ENCODE data around the gene WDR76. TPM values are rescaled to one million over a fixed set of nuclear protein-coding genes. Genes with fewer than 3 reads are reported as not detected.
"Not testable (repeated sequence)": the region's sequence is repeated elsewhere in the genome, so short reads cannot be mapped to it uniquely, and the experiment has no call there.

The WDR76 gene
- total RNA-seq, 1 donor from 2014 or later = 0.73 TPM

DNA sequence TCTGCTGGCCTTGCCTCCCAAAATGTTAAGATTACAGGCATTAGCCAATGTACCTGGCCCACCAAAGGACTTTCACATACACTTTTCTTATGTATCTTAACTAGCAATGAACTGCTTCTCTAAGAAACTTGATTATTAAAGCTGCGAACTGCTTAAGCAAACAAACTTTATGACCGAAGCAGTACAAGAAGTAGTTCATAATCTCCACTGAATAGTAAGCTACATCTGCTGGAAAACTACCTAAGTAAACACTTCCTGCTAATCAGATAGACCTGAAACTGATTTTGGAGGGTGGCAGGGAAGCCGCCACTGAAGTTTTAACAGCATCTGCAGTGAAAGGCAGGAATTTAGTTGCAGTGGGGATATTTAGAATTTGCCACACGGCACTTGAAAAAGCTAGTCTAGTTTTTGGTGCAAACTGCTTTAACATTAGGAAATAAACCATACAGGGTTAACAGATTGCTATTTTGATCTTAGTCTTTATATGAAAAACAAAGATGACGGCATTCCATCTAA, 18.3 kb upstream of the WDR76 start:
- Mint-ChIP-seq H3K27ac (ENCODE audit: unreplicated experiment) (no peak overlapping the region), H3K4me1 (ENCODE audit: low read depth, unreplicated experiment) (peaks cover 2% of the 10 kb centered on the region), H3K27me3 (ENCODE audit: low read depth, unreplicated experiment) (no peaks in the 10 kb centered on the region), H3K9me3 (ENCODE audit: unreplicated experiment) (no peaks in the 10 kb centered on the region), H3K4me3 (ENCODE audit: unreplicated experiment) (no peak overlapping the region), H3K36me3 (ENCODE audit: low read depth, unreplicated experiment) (peaks cover 19% of the 10 kb centered on the region)
- Histone ChIP-seq H3K36me3 (ENCODE audit: insufficient read depth, low read length) (peaks cover 58% of the 10 kb centered on the region), H2AFZ (ENCODE audit: low read depth, low read length) (no peak overlapping the region), H3K4me2 (ENCODE audit: low read length) (no peak overlapping the region), H3K4me3 (ENCODE audit: insufficient read depth, low read depth, low read length) (no peak overlapping the region), H3K9me3 (ENCODE audit: insufficient read depth, low read depth, low read length) (no peaks in the 10 kb centered on the region), H3K27ac (ENCODE audit: low read depth, low read length) (no peak overlapping the region), H3K79me2 (ENCODE audit: insufficient read depth, low read length) (no peaks in the 10 kb centered on the region), H3K27me3 (ENCODE audit: insufficient read depth, low read length) (no peaks in the 10 kb centered on the region), H3K9ac (ENCODE audit: low read length) (no peak overlapping the region), H4K20me1 (ENCODE audit: insufficient read depth, low read length) (no peaks in the 10 kb centered on the region), H3K4me1 (ENCODE audit: insufficient read depth, low read length) (no peaks in the 10 kb centered on the region)
- TF ChIP-seq, protein P1, sequence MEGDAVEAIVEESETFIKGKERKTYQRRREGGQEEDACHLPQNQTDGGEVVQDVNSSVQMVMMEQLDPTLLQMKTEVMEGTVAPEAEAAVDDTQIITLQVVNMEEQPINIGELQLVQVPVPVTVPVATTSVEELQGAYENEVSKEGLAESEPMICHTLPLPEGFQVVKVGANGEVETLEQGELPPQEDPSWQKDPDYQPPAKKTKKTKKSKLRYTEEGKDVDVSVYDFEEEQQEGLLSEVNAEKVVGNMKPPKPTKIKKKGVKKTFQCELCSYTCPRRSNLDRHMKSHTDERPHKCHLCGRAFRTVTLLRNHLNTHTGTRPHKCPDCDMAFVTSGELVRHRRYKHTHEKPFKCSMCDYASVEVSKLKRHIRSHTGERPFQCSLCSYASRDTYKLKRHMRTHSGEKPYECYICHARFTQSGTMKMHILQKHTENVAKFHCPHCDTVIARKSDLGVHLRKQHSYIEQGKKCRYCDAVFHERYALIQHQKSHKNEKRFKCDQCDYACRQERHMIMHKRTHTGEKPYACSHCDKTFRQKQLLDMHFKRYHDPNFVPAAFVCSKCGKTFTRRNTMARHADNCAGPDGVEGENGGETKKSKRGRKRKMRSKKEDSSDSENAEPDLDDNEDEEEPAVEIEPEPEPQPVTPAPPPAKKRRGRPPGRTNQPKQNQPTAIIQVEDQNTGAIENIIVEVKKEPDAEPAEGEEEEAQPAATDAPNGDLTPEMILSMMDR (IDR thresholded peaks at IDR 0.05; ENCODE audit: insufficient read depth, low read depth, low read length) = no peak
- no peak for TF ChIP-seq EZH2 (IDR thresholded peaks at IDR 0.05; ENCODE audit: insufficient read depth, low read length)
- DNase-seq (ENCODE audit: low read depth) = no peak
- no peak for FAIRE-seq

DNA sequence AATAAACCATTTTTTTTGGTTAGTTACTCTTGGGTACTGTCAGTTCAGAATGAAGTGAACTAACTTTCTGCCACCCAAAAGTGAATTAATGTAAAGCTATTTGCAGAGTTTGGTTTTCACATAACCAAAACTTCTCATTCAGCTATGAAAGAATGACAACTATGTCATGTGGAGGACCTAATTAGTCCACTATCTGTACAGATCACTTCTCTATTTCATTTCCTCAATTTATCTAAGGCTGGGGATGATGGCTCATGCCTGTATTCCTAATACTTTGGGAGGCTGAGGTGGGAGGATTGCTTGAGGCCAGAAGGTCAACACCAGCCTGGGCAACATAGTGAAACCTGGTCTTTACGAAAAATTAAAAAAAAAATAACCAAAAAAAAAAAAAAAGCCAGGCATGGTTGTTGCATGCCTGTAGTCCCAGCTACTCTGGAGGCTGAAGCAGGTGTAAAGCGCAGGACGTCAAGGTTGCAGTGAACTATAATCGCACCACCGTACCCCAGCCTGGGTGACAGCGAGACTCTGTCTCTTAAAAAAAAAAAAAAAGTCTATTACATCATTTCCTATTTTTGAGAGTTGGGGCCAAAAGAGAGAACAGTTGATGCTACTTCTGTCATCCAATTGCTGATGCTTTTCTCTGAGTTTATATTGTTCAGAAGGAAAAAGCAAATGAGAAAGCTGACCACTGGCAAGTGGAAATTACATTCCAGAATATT, 17.7 kb upstream of the WDR76 start:
- Histone ChIP-seq H3K36me3 (ENCODE audit: insufficient read depth, low read length) (peaks cover 61% of the 10 kb centered on the region), H3K9me3 (ENCODE audit: insufficient read depth, low read depth, low read length) (no peaks in the 10 kb centered on the region), H4K20me1 (ENCODE audit: insufficient read depth, low read length) (no peaks in the 10 kb centered on the region), H3K4me1 (ENCODE audit: insufficient read depth, low read length) (no peaks in the 10 kb centered on the region), H3K79me2 (ENCODE audit: insufficient read depth, low read length) (no peaks in the 10 kb centered on the region), H3K27ac (ENCODE audit: low read depth, low read length) (no peak overlapping the region), H3K4me3 (ENCODE audit: insufficient read depth, low read depth, low read length) (no peak overlapping the region), H3K27me3 (ENCODE audit: insufficient read depth, low read length) (no peaks in the 10 kb centered on the region), H3K4me2 (ENCODE audit: low read length) (no peak overlapping the region), H2AFZ (ENCODE audit: low read depth, low read length) (no peak overlapping the region), H3K9ac (ENCODE audit: low read length) (no peak overlapping the region)
- FAIRE-seq (no peak), DNase-seq (ENCODE audit: low read depth) (no peak)
- no peaks in the 10 kb centered on the region for H3K27me3 Mint-ChIP-seq (ENCODE audit: low read depth, unreplicated experiment)
- H3K9me3 Mint-ChIP-seq (ENCODE audit: unreplicated experiment) = no peaks in the 10 kb centered on the region
- H3K27ac Mint-ChIP-seq (ENCODE audit: unreplicated experiment) = no peak overlapping the region
- H3K4me1 Mint-ChIP-seq (ENCODE audit: low read depth, unreplicated experiment) = peaks cover 2% of the 10 kb centered on the region
- no peak overlapping the region for H3K4me3 Mint-ChIP-seq (ENCODE audit: unreplicated experiment)
- no peak for TF ChIP-seq EZH2 (IDR thresholded peaks at IDR 0.05; ENCODE audit: insufficient read depth, low read length)
- TF ChIP-seq, protein P1 (IDR thresholded peaks at IDR 0.05; ENCODE audit: insufficient read depth, low read depth, low read length) = no peak
- H3K36me3 Mint-ChIP-seq (ENCODE audit: low read depth, unreplicated experiment) = peaks cover 18% of the 10 kb centered on the region

DNA sequence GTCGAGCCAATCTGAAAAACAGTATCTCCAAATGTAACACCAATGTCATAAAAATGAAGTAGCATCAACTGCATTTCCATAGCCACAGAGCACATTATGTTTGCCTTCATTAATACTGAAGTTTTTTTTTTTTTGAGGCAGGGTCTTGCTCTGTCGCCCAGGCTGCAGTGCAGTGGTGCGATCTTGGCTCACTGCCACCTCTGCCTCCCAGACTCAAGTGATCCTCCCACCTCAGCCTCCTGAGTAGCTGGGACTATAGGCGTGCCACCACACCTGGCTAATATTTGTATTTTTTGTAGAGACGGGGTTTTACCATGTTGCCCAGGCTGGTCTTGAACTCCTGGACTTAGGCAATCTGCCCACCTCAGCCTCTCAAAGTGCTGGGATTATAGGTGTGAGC, 11.7 kb upstream of the WDR76 start:
- H3K9me3 ChIP-seq (ENCODE audit: insufficient read depth, low read depth, low read length); H2AFZ ChIP-seq (ENCODE audit: low read depth, low read length); FAIRE-seq; H3K4me1 ChIP-seq (ENCODE audit: insufficient read depth, low read length); H3K4me3 Mint-ChIP-seq (ENCODE audit: unreplicated experiment); H3K27ac ChIP-seq (ENCODE audit: low read depth, low read length); H3K27me3 Mint-ChIP-seq (ENCODE audit: low read depth, unreplicated experiment); H3K4me1 Mint-ChIP-seq (ENCODE audit: low read depth, unreplicated experiment); H3K9me3 Mint-ChIP-seq (ENCODE audit: unreplicated experiment); H3K27ac Mint-ChIP-seq (ENCODE audit: unreplicated experiment); H3K4me2 ChIP-seq (ENCODE audit: low read length); H3K9ac ChIP-seq (ENCODE audit: low read length); DNase-seq (ENCODE audit: low read depth); H3K4me3 ChIP-seq (ENCODE audit: insufficient read depth, low read depth, low read length); H3K27me3 ChIP-seq (ENCODE audit: insufficient read depth, low read length): not testable (repeated sequence)
- H3K36me3 Mint-ChIP-seq (ENCODE audit: low read depth, unreplicated experiment) = peaks cover 16% of the 10 kb centered on the region
- Histone ChIP-seq H3K36me3 (ENCODE audit: insufficient read depth, low read length) (peaks cover 40% of the 10 kb centered on the region), H4K20me1 (ENCODE audit: insufficient read depth, low read length) (peaks cover 20% of the 10 kb centered on the region), H3K79me2 (ENCODE audit: insufficient read depth, low read length) (peaks cover 28% of the 10 kb centered on the region)
